Activated CD8-positive, alpha-beta memory T cell treated with anti-CD3 and anti-CD28 coated beads for 1 hour (primary cell): Measurements from ENCODE around the gene SRCAP.

Experiments
- DNase-seq, 2 donors: peaks; one replicate each; pipeline ENCODE4 v3.0.0-alpha.2; 2020; ENCODE audit warnings: low read depth in 1 of 2; ENCODE audit errors: extremely low read depth in 1 of 2

The SRCAP gene

GRCh38 chr16:30698816-30699614 lies at the start of gene SRCAP:
TSS of gene SRCAP (plus strand) at chr16:30699171. CDS start at chr16:30700825, 1,654 bp downstream.
- peak; percentile 27 to 70 for DNase-seq

GRCh38 chr16:30649725-30650368 lies 49.1 kb upstream of the SRCAP start:
- DNase-seq, result no peak

GRCh38 chr16:30650369-30651123 lies 48.4 kb upstream of the SRCAP start, which contains the start of gene PRR14:
TSS of gene PRR14 (plus strand) at chr16:30650960. CDS start at chr16:30651646, 686 bp downstream.
- peak; percentile 96 to 98 for DNase-seq

GRCh38 chr16:30651124-30652004 lies 47.6 kb upstream of the SRCAP start:
- peak; percentile 27 to 61 for DNase-seq

GRCh38 chr16:30652005-30652296 lies 47.0 kb upstream of the SRCAP start:
- no peak for DNase-seq

GRCh38 chr16:30652718-30653117 lies 46.3 kb upstream of the SRCAP start:
- DNase-seq, result no peak

- DNase-seq, result no peak
These were observed 44.1 kb upstream of the SRCAP start for GRCh38 chr16:30654856-30655255.

- DNase-seq, result no peak
These were observed 43.1 kb upstream of the SRCAP start for GRCh38 chr16:30655815-30656347.

- no peak for DNase-seq
These were observed 42.6 kb upstream of the SRCAP start for GRCh38 chr16:30656388-30656787.

- DNase-seq, result no peak
These were observed 41.8 kb upstream of the SRCAP start for GRCh38 chr16:30656974-30657865.

GRCh38 chr16:30657866-30658730 lies 40.9 kb upstream of the SRCAP start, which contains the start of gene FBRS:
TSS of gene FBRS (plus strand) at chr16:30658431. CDS start at chr16:30659519, 1,088 bp downstream.
- peak; percentile 100 for DNase-seq

- DNase-seq, result peak in 1 of 2 donors; percentile 47
These were observed 40.1 kb upstream of the SRCAP start for GRCh38 chr16:30658731-30659506.

GRCh38 chr16:30659507-30660423 lies 39.2 kb upstream of the SRCAP start:
- DNase-seq, result peak in 1 of 2 donors; percentile 29

- DNase-seq, result peak; percentile 55 to 60
These were observed 38.3 kb upstream of the SRCAP start for GRCh38 chr16:30660424-30661261.

GRCh38 chr16:30662449-30662848 lies 36.5 kb upstream of the SRCAP start:
- no peak for DNase-seq

- no peak for DNase-seq
These were observed 35.9 kb upstream of the SRCAP start for GRCh38 chr16:30663038-30663437.
